HepG2 (cell line): ENCODE results near the gene TRMT1. TPM values are rescaled to one million over a fixed set of nuclear protein-coding genes. Genes with fewer than 3 reads are reported as not detected.

ENCODE experiments used
- CTCF ChIP-seq: sonication (generic); formaldehyde crosslinking; IDR thresholded peaks from 2 replicates; pipeline ENCODE4 v1.5.0; 2020; ENCODE audit warnings: mild to moderate bottlenecking, missing genetic modification reagents, moderate library complexity
- ERF ChIP-seq: IDR thresholded peaks from 2 replicates; pipeline ENCODE4 v1.6.1; 2018; ENCODE audit warnings: missing biosample characterization, missing genetic modification reagents
- HIC2 ChIP-seq: sonication (generic); formaldehyde crosslinking; IDR thresholded peaks from 2 replicates; pipeline ENCODE4 v1.9.0; 2022; ENCODE audit warnings: low read depth, missing genetic modification reagents
- KDM6A ChIP-seq: IDR thresholded peaks from 2 replicates; pipeline ENCODE4 v1.6.1; 2016; ENCODE audit warnings: low read depth
- MEF2D ChIP-seq: sonication (generic); formaldehyde crosslinking; IDR thresholded peaks from 2 replicates; pipeline ENCODE4 v1.5.1; 2020; ENCODE audit warnings: mild to moderate bottlenecking, missing genetic modification reagents
- NR2F2 ChIP-seq: IDR thresholded peaks from 2 replicates; pipeline ENCODE4 v1.6.1; 2012; ENCODE audit warnings: low read depth, inconsistent platforms, borderline replicate concordance
- NRL ChIP-seq: sonication (generic); formaldehyde crosslinking; IDR thresholded peaks from 2 replicates; pipeline ENCODE4 v1.5.0; 2020; ENCODE audit warnings: missing genetic modification reagents, mild to moderate bottlenecking, moderate library complexity, borderline replicate concordance
- SAFB2 ChIP-seq: sonication (generic); formaldehyde crosslinking; IDR thresholded peaks from 2 replicates; pipeline ENCODE4 v1.5.1; 2020; ENCODE audit warnings: missing genetic modification reagents, low read depth, mild to moderate bottlenecking, borderline replicate concordance
- TAF1 ChIP-seq: sonication (generic); formaldehyde crosslinking; IDR thresholded peaks from 2 replicates; pipeline ENCODE4 v1.4.0; 2020; ENCODE audit warnings: missing genetic modification reagents
- THAP11 ChIP-seq: IDR thresholded peaks from 2 replicates; pipeline ENCODE4 v1.6.1; 2016; ENCODE audit warnings: missing biosample characterization, missing genetic modification reagents
- YY1 ChIP-seq: IDR thresholded peaks from 2 replicates; pipeline ENCODE4 v1.6.1; 2011; ENCODE audit warnings: low read length, low read depth, moderate library complexity, mild to moderate bottlenecking; ENCODE audit not compliant: insufficient read depth, insufficient replicate concordance
- ZBTB25 ChIP-seq: IDR thresholded peaks from 2 replicates; pipeline ENCODE4 v1.6.1; 2018; ENCODE audit warnings: missing genetic modification reagents
- ZBTB44 ChIP-seq: sonication (generic); formaldehyde crosslinking; IDR thresholded peaks from 2 replicates; pipeline ENCODE4 v1.4.0; 2020; ENCODE audit warnings: missing genetic modification reagents
- ZNF350 ChIP-seq: sonication (generic); formaldehyde crosslinking; IDR thresholded peaks from 2 replicates; pipeline ENCODE4 v1.4.0; 2020; ENCODE audit warnings: mild to moderate bottlenecking, low read depth, missing genetic modification reagents, borderline replicate concordance
- polyA plus RNA-seq, 8 experiments: library from polyadenylated mRNA; depleted of rRNA in 3 of 8; stranded (reverse) in 7 of 8; unstranded in 1 of 8; fragments of >200 nt; fragmentation: Illumina TruSeq in 4 of 8; extraction: Trizol in 4 of 8; gene quantifications; 2 replicates each; pipeline versions ENCODE4 v1.2.1 to v1.2.3, GENCODE V29; 2011 to 2016; ENCODE audit warnings: low read depth in 4 of 8, missing spikeins in 1 of 8, mixed read lengths in 1 of 8; ENCODE audit not compliant: insufficient read depth in 1 of 8
- total RNA-seq, 5 experiments: library from RNA; depleted of rRNA; stranded (reverse); fragments of >200 nt; fragmentation: Illumina TruSeq; extraction: Trizol; gene quantifications; 2 replicates each; pipeline ENCODE4 v1.2.3, GENCODE V29; 2016; ENCODE audit warnings: low read depth in 1 of 5
- TF ChIP-seq, protein P1 (sequence below): sonication (generic); formaldehyde crosslinking; IDR thresholded peaks from 2 replicates; pipeline ENCODE4 v1.9.0; 2021; ENCODE audit warnings: missing genetic modification reagents, borderline replicate concordance
- TF ChIP-seq, protein P2 (sequence below): sonication (generic); formaldehyde crosslinking; IDR thresholded peaks from 2 replicates; pipeline ENCODE4 v1.5.0; 2020; ENCODE audit warnings: mild to moderate bottlenecking, low read depth, missing genetic modification reagents, borderline replicate concordance
- TF ChIP-seq, protein P3 (sequence below): sonication (generic); formaldehyde crosslinking; conservative IDR thresholded peaks from 2 replicates; pipeline ENCODE4 v1.8.0; 2022; ENCODE audit warnings: missing genetic modification reagents

The TRMT1 gene
- total and polyA plus RNA-seq, 2 of the 13 experiments (the other 11 are each of a cell fraction or from before 2014, with no cell fraction given) = 35.5 to 44.1 TPM

DNA sequence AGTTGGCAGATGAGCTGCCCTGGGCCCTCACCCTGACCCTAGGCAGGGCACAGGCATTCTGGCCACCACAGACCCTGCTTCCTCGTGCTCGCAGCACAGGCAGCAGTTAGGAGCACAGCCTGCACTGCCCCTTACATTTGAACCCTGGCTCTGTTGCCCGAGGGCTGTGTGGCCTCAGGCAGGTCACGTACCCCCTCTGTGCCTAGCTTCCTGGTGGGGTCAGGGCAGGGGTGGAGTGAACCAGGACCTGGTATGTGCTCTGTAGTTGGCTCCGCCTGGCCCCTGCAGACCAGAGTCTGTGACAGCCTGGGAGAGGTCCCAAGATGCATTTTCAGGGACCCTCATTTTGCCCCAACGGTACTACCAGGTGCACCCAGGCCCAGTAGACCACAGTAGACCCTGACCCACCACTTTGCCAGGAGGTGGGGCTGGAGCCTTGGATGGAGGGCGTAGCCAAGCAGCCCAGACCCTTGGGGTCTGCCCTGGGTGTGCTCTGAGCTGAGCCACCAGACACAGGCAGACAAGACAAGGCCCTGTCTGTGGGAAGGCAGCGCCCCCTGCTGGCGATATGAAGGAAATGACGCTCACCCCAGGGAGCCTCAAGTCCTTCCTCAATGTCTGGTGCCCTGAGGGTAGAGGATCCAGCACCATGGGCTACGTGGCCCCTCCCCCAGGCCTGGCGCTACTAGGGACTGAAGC lies 23.0 kb downstream of the TRMT1 start (continued):
- TF ChIP-seq, protein P1, sequence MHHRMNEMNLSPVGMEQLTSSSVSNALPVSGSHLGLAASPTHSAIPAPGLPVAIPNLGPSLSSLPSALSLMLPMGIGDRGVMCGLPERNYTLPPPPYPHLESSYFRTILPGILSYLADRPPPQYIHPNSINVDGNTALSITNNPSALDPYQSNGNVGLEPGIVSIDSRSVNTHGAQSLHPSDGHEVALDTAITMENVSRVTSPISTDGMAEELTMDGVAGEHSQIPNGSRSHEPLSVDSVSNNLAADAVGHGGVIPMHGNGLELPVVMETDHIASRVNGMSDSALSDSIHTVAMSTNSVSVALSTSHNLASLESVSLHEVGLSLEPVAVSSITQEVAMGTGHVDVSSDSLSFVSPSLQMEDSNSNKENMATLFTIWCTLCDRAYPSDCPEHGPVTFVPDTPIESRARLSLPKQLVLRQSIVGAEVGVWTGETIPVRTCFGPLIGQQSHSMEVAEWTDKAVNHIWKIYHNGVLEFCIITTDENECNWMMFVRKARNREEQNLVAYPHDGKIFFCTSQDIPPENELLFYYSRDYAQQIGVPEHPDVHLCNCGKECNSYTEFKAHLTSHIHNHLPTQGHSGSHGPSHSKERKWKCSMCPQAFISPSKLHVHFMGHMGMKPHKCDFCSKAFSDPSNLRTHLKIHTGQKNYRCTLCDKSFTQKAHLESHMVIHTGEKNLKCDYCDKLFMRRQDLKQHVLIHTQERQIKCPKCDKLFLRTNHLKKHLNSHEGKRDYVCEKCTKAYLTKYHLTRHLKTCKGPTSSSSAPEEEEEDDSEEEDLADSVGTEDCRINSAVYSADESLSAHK (CRISPR knock-in tag) = no peak
- TF ChIP-seq ERF (CRISPR knock-in tag) (peak; percentile 44; the same call in 1 of the 2 replicates), ZNF350 (CRISPR knock-in tag) (0 out of 2 replicates have a peak, but pooled peaks have one; percentile 59), ZBTB25 (CRISPR knock-in tag) (0 out of 2 replicates have a peak, but pooled peaks have one; percentile 49), HIC2 (CRISPR knock-in tag) (no peak), TAF1 (no peak), YY1 (peak; percentile 19), NRL (CRISPR knock-in tag) (no peak), KDM6A (CRISPR knock-in tag) (no peak), NR2F2 (no peak), ZBTB44 (CRISPR knock-in tag) (no peak), MEF2D (CRISPR knock-in tag) (no peak), THAP11 (CRISPR knock-in tag) (0 out of 2 replicates have a peak, but pooled peaks have one; percentile 26), CTCF (CRISPR knock-in tag) (peak; percentile 98), SAFB2 (CRISPR knock-in tag) (no peak)
- TF ChIP-seq, protein P2, sequence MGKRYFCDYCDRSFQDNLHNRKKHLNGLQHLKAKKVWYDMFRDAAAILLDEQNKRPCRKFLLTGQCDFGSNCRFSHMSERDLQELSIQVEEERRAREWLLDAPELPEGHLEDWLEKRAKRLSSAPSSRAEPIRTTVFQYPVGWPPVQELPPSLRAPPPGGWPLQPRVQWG (CRISPR knock-in tag) = no peak
- TF ChIP-seq, protein P3, sequence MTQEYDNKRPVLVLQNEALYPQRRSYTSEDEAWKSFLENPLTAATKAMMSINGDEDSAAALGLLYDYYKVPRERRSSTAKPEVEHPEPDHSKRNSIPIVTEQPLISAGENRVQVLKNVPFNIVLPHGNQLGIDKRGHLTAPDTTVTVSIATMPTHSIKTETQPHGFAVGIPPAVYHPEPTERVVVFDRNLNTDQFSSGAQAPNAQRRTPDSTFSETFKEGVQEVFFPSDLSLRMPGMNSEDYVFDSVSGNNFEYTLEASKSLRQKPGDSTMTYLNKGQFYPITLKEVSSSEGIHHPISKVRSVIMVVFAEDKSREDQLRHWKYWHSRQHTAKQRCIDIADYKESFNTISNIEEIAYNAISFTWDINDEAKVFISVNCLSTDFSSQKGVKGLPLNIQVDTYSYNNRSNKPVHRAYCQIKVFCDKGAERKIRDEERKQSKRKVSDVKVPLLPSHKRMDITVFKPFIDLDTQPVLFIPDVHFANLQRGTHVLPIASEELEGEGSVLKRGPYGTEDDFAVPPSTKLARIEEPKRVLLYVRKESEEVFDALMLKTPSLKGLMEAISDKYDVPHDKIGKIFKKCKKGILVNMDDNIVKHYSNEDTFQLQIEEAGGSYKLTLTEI = no peak
